GM23248 (cell line): ENCODE results near the gene CNGA4. TPM values are rescaled to one million over a fixed set of nuclear protein-coding genes. Genes with fewer than 3 reads are reported as not detected.

Source experiments
- DNase-seq: peaks from one replicate; pipeline ENCODE4 v3.0.0-alpha.2; 2015
- H2AFZ ChIP-seq: fragments of 200-600 bp; sonication (generic); 2 replicates; pipeline ENCODE4 v1.6.1; 2016; ENCODE audit warnings: antibody characterized with exemption
- H3F3A ChIP-seq: fragments of 200-600 bp; sonication (generic); 2 replicates; pipeline ENCODE4 v1.6.1; 2016; ENCODE audit warnings: mild to moderate bottlenecking, antibody characterized with exemption, mixed run types; ENCODE audit not compliant: insufficient read depth
- H3K27ac ChIP-seq: fragments of 200-600 bp; sonication (generic); 2 replicates; pipeline ENCODE4 v1.5.1; 2016; ENCODE audit warnings: mild to moderate bottlenecking
- H3K27me3 ChIP-seq: fragments of 200-600 bp; sonication (generic); replicated peaks from 2 replicates; pipeline ENCODE4 v1.6.1; 2016; ENCODE audit warnings: mild to moderate bottlenecking; ENCODE audit not compliant: insufficient read depth
- H3K36me3 ChIP-seq: fragments of 200-600 bp; sonication (generic); 2 replicates; pipeline ENCODE4 v1.6.1; 2016; ENCODE audit warnings: low read depth, mild to moderate bottlenecking
- H3K4me1 ChIP-seq: fragments of 200-600 bp; sonication (generic); 2 replicates; pipeline ENCODE4 v1.6.1; 2016; ENCODE audit warnings: mild to moderate bottlenecking; ENCODE audit not compliant: insufficient read depth
- H3K4me2 ChIP-seq: fragments of 200-600 bp; sonication (generic); one replicate; pipeline ENCODE4 v1.6.1; 2016; ENCODE audit warnings: mild to moderate bottlenecking; ENCODE audit not compliant: unreplicated experiment
- H3K4me3 ChIP-seq: fragments of 200-600 bp; sonication (generic); 2 replicates; pipeline ENCODE4 v1.5.1; 2016; ENCODE audit warnings: mild to moderate bottlenecking
- H3K79me2 ChIP-seq: fragments of 200-600 bp; sonication (generic); 2 replicates; pipeline ENCODE4 v1.6.1; 2016; ENCODE audit warnings: mild to moderate bottlenecking; ENCODE audit not compliant: insufficient read depth
- H3K9ac ChIP-seq: fragments of 200-600 bp; sonication (generic); 2 replicates; pipeline ENCODE4 v1.6.1; 2016; ENCODE audit warnings: mild to moderate bottlenecking
- H3K9me2 ChIP-seq: fragments of 200-600 bp; sonication (generic); 2 replicates; pipeline ENCODE4 v1.6.1; 2016; ENCODE audit warnings: mixed run types, mild to moderate bottlenecking, moderate library complexity; ENCODE audit not compliant: insufficient read depth
- H3K9me3 ChIP-seq: fragments of 200-600 bp; sonication (generic); one replicate; pipeline ENCODE4 v1.6.1; 2017; ENCODE audit warnings: low read depth
- H4K20me1 ChIP-seq: fragments of 200-600 bp; sonication (generic); 2 replicates; pipeline ENCODE4 v1.6.0; 2016; ENCODE audit not compliant: insufficient read depth
- EZH2 ChIP-seq: fragments of 200-600 bp; sonication (generic); IDR thresholded peaks from 2 replicates; pipeline ENCODE4 v1.6.1; 2018; ENCODE audit warnings: antibody characterized with exemption, mild to moderate bottlenecking; ENCODE audit not compliant: insufficient read depth, poor library complexity, severe bottlenecking
- EZH2phosphoT487 ChIP-seq: fragments of 200-600 bp; sonication (generic); IDR thresholded peaks from 2 replicates; pipeline ENCODE4 v1.6.1; 2018; ENCODE audit warnings: antibody characterized with exemption, moderate library complexity, mild to moderate bottlenecking, low read depth; ENCODE audit not compliant: insufficient read depth
- WGBS, 2 experiments: methylation state at CpG; one replicate each; pipeline ENCODE4 v1.1.6; 2015 to 2017; ENCODE audit warnings: low lambda C conversion rate in 2 of 2, low coverage in 1 of 2; ENCODE audit errors: missing lambda C conversion rate in 2 of 2; 5-methylcytosine and 5-hydroxymethylcytosine counted together
- in situ Hi-C: fragments of 300-500 bp; cut with MboI; formaldehyde crosslinking; loops from 2 replicates; pipeline ENCODE4 v1.15.0; 2020
- polyA plus RNA-seq: library from polyadenylated mRNA; unstranded; fragments of >200 nt; fragmentation: Nextera tagmentation; extraction: Ambion mirVana; gene quantifications from 2 replicates; pipeline ENCODE4 v1.2.1, GENCODE V29; 2016
- total RNA-seq: library from RNA; depleted of rRNA; stranded (reverse); fragments of >200 nt; shearing (Covaris generic); gene quantifications from 2 replicates; pipeline ENCODE4 v1.2.3, GENCODE V29; 2014

The CNGA4 gene
- total and polyA plus RNA-seq, 2 experiments from 2014 or later = not detected

DNA sequence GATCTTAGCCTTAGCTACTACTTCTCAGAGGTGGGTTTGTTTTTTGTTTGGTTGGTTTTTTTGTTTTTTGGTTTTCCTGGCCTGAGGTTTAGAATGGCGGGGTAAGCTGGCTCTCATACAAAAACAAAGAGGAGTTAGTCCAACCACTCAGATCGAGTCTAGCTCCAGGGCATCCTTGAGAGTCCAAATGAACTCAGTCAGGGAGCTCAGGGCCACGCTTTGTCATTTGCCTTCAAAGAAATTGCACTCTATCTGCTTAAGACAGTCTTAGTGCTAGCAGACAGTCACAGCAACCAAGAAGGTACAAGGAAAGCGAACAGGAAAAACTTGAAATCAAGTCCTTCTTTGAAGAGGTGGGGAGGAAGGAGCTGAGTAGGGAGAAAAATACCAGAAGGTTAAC, 22.4 kb upstream of the CNGA4 start:
- no peak overlapping the region for H3K4me3 ChIP-seq
- no peak overlapping the region for H3K4me2 ChIP-seq
- no peaks in the 10 kb centered on the region for H3K27me3 ChIP-seq
- no peak overlapping the region for H3K9ac ChIP-seq
- H3K79me2 ChIP-seq = peaks cover 12% of the 10 kb centered on the region; the same call in 1 of the 2 replicates
- no peak overlapping the region for H3K27ac ChIP-seq
- H3K36me3 ChIP-seq = peaks cover 44% of the 10 kb centered on the region
- no peak for TF ChIP-seq EZH2
- no peak for TF ChIP-seq EZH2phosphoT487
- 81 to 86% methylated on average over 4 of the region's 4 CpGs for WGBS, 2 experiments
- no peak overlapping the region for H2AFZ ChIP-seq
- in situ Hi-C loops = no loop called here
- peaks cover 29% of the 10 kb centered on the region for H3F3A ChIP-seq
- H3K4me1 ChIP-seq = peaks cover 16% of the 10 kb centered on the region
- no peaks in the 10 kb centered on the region for H3K9me3 ChIP-seq
- DNase-seq = no peak
- H3K9me2 ChIP-seq = no peaks in the 10 kb centered on the region
- no peaks in the 10 kb centered on the region for H4K20me1 ChIP-seq

- in situ Hi-C loops = no loop called here
- H3K27ac ChIP-seq = no peak overlapping the region
- no peaks in the 10 kb centered on the region for H3K27me3 ChIP-seq
- H2AFZ ChIP-seq = no peak overlapping the region
- H3K79me2 ChIP-seq = peaks cover 12% of the 10 kb centered on the region; the same call in 1 of the 2 replicates
- WGBS, 2 experiments = 89 to 93% methylated on average over 17 to 19 of the region's 19 CpGs
- H3K4me2 ChIP-seq = no peak overlapping the region
- no peak for TF ChIP-seq EZH2
- TF ChIP-seq EZH2phosphoT487 = no peak
- no peaks in the 10 kb centered on the region for H3K9me2 ChIP-seq
- H3K4me1 ChIP-seq = peaks cover 16% of the 10 kb centered on the region
- H3K9ac ChIP-seq = no peak overlapping the region
- H4K20me1 ChIP-seq = no peaks in the 10 kb centered on the region
- no peak overlapping the region for H3K4me3 ChIP-seq
- no peaks in the 10 kb centered on the region for H3K9me3 ChIP-seq
- peaks cover 44% of the 10 kb centered on the region for H3K36me3 ChIP-seq
- H3F3A ChIP-seq = peaks cover 29% of the 10 kb centered on the region
- no peak for DNase-seq
Measured at GRCh38 chr11:6217722-6218121, 21.2 kb upstream of the CNGA4 start.

- Histone ChIP-seq H3K27me3 (no peaks in the 10 kb centered on the region), H3K9ac (no peak overlapping the region), H3K9me3 (no peaks in the 10 kb centered on the region), H3K4me3 (no peak overlapping the region), H3K9me2 (no peaks in the 10 kb centered on the region), H3K79me2 (peaks cover 18% of the 10 kb centered on the region; the same call in 1 of the 2 replicates), H2AFZ (no peak overlapping the region), H4K20me1 (no peaks in the 10 kb centered on the region), H3K36me3 (peaks cover 34% of the 10 kb centered on the region), H3K4me2 (peak overlapping the region; percentile 37), H3F3A (peaks cover 29% of the 10 kb centered on the region), H3K4me1 (peaks cover 16% of the 10 kb centered on the region), H3K27ac (peak overlapping the region; percentile 67)
- in situ Hi-C loops = no loop called here
- DNase-seq = peak; percentile 98
- WGBS, 2 experiments = 5 to 6% methylated on average over 2 of the region's 2 CpGs
- TF ChIP-seq EZH2 (no peak), EZH2phosphoT487 (no peak)
Measured at GRCh38 chr11:6219359-6219758, 19.5 kb upstream of the CNGA4 start.

- WGBS, 2 experiments = 92 to 95% methylated on average over 17 of the region's 17 CpGs
- Histone ChIP-seq H3K27me3 (no peaks in the 10 kb centered on the region), H3K4me3 (no peak overlapping the region), H2AFZ (no peak overlapping the region), H3K27ac (no peak overlapping the region), H3K4me1 (peaks cover 15% of the 10 kb centered on the region), H3K36me3 (peaks cover 11% of the 10 kb centered on the region; the same call in 1 of the 2 replicates), H3K79me2 (peaks cover 63% of the 10 kb centered on the region), H3K9me2 (no peaks in the 10 kb centered on the region), H3K9ac (no peak overlapping the region), H4K20me1 (peaks cover 12% of the 10 kb centered on the region; the same call in 1 of the 2 replicates), H3F3A (peaks cover 22% of the 10 kb centered on the region), H3K4me2 (no peak overlapping the region), H3K9me3 (no peaks in the 10 kb centered on the region)
- in situ Hi-C loops = no loop called here
- TF ChIP-seq EZH2 (no peak), EZH2phosphoT487 (no peak)
- no peak for DNase-seq
Measured at GRCh38 chr11:6223854-6224253, 15.0 kb upstream of the CNGA4 start.

DNA sequence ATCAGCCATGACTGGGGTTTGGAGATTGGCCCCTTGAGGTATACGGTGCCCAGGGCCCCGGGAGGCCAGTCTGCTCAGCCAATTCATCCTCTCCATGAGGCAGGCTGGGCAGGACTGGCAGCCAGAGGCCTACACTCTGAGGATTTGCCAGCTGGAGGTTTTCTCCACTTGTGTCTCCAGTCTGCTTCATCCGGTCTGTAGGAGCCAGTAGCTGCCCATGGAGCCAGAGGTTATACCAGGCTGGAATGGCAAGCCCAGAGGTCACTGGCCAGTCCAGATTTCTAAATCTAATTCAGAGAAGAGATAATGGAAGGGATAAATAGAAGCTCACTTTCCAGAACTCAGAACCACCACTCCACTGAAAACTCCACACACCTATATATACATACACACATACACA, 14.5 kb upstream of the CNGA4 start:
- H3K36me3 ChIP-seq = peaks cover 11% of the 10 kb centered on the region; the same call in 1 of the 2 replicates
- H3K4me3 ChIP-seq = no peak overlapping the region
- H3K27ac ChIP-seq = no peak overlapping the region
- H4K20me1 ChIP-seq = peaks cover 12% of the 10 kb centered on the region; the same call in 1 of the 2 replicates
- H3K9me3 ChIP-seq = no peaks in the 10 kb centered on the region
- WGBS, 2 experiments = 95 to 100% methylated on average over 3 of the region's 3 CpGs
- DNase-seq = no peak
- TF ChIP-seq EZH2phosphoT487 (no peak), EZH2 (no peak)
- peaks cover 11% of the 10 kb centered on the region for H3K4me1 ChIP-seq
- peaks cover 18% of the 10 kb centered on the region for H3F3A ChIP-seq
- H3K4me2 ChIP-seq = no peak overlapping the region
- no peak overlapping the region for H2AFZ ChIP-seq
- H3K9me2 ChIP-seq = no peaks in the 10 kb centered on the region
- in situ Hi-C loops = no loop called here
- no peaks in the 10 kb centered on the region for H3K27me3 ChIP-seq
- no peak overlapping the region for H3K9ac ChIP-seq
- peaks cover 69% of the 10 kb centered on the region for H3K79me2 ChIP-seq
